HG03064 (cell line): ENCODE data around the gene TCF12.
"Not testable (repeated sequence)": the region's sequence is repeated elsewhere in the genome, so short reads cannot be mapped to it uniquely, and the experiment has no call there.

Experiments
- ATAC-seq: cut with Tn5 transposase; IDR thresholded peaks from one replicate; pipeline ENCODE4 v1.9.1; 2021; ENCODE audit warnings: low read depth; ENCODE audit not compliant: unreplicated experiment

The TCF12 gene

GRCh38 chr15:57012556-57012955, 94.1 kb downstream of the TCF12 start:
- ATAC-seq = no peak

- ATAC-seq = not testable (repeated sequence)
These were observed 96.5 kb downstream of the TCF12 start for GRCh38 chr15:57014896-57015295.

DNA sequence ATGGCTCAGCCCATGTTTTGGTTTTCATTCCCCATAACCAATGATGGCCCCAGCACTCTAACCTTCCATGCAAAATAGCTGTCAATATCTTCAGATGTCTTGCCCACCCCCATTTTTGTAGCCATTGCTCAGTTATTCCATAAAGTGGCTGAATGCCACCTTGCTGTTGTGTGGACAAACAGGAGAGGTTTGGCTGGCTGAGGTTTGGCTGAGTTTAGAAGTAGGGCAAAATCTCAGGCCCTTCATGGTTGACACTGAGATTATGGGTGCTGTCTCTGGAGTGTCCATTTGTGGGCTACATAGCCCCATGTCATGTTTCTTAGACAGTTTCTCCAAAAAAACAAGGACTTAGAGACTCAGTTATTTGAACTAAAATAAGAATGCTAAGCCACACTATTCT, 96.9 kb downstream of the TCF12 start:
- no peak for ATAC-seq

GRCh38 chr15:57015897-57016296, 97.5 kb downstream of the TCF12 start:
- no peak for ATAC-seq

DNA sequence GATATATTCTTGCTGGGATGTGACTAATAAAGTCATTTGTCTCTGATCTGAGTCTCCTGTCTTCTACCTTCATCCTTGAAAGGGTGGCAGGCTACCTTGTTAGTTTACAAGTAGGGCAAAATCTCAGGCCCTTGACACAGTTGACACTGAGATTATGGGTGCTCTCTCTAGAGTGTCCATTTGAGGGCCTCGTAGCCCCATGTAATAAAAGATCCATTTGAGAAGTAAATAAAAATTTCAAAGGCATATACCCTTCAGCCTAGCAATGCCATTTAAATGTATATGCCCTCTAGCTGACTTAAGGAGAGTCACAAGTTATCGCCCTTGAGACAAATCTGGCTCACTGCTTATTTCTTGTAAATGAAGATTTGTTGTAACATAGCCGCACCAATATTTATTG, 98.6 kb downstream of the TCF12 start:
- ATAC-seq = no peak

DNA sequence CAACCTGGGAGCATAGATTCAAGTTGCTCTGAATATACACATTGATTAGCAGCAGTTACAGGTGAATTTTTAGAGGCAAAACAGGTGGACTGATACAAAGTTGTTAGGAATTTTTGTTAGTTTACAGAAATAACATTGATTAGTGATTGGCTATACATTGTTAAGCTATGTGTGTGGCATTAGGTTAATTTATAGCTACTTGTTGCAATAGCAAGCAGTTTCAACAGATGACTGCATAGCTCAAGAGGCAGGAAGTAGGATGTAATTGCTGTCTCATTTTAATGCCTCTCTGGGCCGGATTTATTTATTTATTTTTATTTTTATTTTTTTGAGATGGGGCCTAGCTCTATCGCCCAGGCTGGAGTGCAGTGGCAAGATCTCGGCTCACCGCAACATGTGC, 99.7 kb downstream of the TCF12 start:
- no peak for ATAC-seq

GRCh38 chr15:57019496-57020160, 101.2 kb downstream of the TCF12 start:
- no peak for ATAC-seq

DNA sequence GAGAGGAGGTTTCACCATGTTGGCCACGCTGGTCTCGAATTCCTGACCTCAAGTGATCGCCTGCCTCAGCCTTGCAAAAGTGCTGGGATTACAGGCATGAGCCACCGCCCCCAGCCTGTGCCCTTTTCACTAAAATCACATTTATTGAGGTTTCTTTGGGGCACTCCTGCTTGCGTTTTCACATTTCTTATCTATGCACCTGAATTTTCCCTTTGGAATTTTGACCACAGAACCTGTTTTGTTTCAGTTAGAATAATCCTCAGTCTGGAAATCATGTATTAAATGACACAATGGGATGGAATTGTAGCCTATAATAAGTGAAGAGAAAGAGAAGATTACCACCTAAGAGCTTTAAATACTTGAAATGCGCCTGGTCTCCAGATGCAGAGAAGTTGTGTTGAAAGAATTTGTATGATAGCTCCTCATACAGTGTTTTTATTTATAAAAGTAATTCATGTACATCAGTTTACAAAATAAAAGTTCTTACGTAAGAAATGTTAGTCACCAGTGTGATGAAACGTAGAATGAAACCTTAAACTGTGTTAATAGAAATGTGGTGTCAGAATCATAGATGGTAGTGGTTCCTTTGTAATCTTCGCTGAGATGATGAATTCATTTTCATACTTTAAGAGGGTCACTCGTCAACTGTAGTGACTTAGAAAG, 107.0 kb downstream of the TCF12 start:
- ATAC-seq = no peak

- ATAC-seq = no peak
These were observed 107.7 kb downstream of the TCF12 start for GRCh38 chr15:57026016-57026592.

- ATAC-seq = no peak
These were observed 109.2 kb downstream of the TCF12 start for GRCh38 chr15:57027596-57027995.

GRCh38 chr15:57028176-57028575, 109.7 kb downstream of the TCF12 start:
- ATAC-seq = no peak

- no peak for ATAC-seq
These were observed 111.6 kb downstream of the TCF12 start for GRCh38 chr15:57030011-57030410.

- no peak for ATAC-seq
These were observed 112.6 kb downstream of the TCF12 start for GRCh38 chr15:57031082-57031481.

- ATAC-seq = no peak
These were observed 113.2 kb downstream of the TCF12 start for GRCh38 chr15:57031605-57032004.

- no peak for ATAC-seq
These were observed 113.9 kb downstream of the TCF12 start for GRCh38 chr15:57032338-57032737.

DNA sequence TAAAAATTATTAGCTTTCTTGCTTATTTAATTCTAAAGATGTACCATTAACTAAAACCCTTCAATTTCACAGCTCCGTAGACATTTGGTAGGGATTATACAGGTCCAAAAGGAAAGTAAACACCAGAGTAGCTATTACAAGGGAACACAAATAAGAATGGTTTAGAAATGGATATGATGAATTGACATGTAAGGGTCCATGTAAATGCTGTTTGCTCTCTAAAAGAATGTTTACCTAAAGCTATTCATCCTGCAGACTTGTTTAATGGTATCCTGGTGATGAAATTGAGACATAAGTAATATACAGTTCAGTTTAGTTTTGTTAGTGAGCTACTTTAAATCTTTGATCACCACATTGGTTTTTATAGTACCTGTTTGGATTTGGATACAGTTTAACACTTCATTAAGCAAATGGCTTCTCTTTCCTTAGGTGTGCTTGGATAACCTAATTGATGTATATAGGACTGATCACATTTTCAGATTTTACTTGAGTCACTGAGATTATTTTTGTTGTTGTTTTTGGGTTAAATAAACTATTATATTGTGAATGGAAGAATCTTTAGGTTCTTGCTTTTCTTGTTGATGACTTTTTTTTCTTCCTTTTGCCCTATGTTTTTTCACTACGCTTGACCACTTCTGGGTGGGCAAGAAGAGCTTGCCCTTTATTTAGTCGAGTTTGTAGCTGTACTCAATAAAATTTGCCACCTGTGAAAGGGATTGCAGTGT, 115.4 kb downstream of the TCF12 start:
- no peak for ATAC-seq

DNA sequence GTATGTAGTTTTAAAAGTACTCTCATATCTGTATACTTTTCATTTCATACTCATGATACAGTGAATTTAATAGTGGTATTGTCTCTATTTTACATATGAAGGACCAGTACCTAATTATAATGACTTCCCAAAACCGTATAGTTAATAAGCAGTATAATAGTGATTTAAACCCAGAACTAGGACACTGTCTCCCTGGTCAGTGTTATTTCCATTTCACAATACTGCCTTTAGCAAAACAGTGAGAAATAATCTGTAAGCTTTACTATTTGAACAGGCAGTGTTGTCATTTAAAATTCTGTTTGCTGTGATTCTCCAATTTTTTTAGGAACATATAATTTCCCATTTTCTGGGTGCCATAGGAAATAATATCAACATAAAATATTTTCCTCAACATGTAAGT, 116.2 kb downstream of the TCF12 start:
- no peak for ATAC-seq

DNA sequence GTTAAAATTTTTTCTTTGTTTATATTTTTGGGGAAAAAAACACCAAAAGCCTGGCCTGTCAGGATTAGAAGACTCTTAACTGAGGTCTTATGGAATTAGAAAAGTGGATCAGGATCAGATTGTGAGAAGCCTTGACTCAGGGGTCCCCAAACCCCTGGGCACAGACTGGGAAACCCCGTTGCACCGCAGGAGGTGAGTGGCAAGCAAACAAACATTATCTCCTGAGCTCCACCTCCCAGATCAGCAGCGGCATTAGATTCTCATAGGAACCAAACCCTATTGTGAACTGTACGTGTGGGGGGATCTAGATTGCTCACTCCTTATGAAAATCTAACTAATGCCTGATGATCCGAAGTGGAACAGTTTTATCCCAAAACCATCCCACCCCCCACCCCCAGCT, 117.2 kb downstream of the TCF12 start:
- no peak for ATAC-seq

DNA sequence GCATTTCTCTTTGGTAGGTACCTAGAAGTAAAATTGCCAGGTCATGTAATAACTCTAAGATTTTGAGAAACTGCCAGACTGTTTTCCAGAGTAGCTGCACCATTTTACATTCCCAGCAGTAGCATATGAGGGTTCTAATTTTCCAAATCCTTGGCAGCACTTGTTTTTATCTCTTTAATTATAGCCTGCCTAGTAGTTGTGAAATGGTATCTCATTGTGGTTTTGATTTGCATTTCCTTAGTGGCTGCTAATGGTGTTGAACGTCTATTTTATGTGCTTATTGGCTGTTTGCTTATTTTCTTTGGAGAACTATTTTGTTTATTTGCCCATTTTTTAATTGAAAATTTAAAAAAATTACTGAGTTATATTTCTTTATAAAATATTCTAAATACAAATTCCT, 117.9 kb downstream of the TCF12 start:
- ATAC-seq = no peak

DNA sequence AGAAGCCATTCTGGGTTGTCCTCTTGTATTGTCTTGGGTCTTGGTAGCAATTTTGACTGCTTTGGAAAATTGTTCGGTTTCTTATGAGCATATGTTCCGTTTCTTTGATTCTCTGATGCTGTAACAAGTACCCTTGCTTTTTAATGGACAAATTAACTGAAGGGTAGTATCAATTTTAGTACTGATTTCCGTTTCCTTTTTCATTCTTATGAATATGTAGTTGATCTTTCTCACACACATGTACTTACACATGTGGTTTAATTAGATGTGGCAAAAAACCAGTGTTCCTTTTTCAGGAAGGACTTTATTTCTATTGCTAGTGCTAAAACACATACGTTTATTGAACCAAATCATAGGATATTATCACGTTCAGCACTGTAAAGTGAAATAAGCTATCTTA, 119.1 kb downstream of the TCF12 start:
- ATAC-seq = no peak

- ATAC-seq = no peak
These were observed 119.6 kb downstream of the TCF12 start for GRCh38 chr15:57038040-57038439.
